HL-60 (cell line): Measurements from ENCODE around the gene PRDM12.
"Not testable (repeated sequence)": the region's sequence is repeated elsewhere in the genome, so short reads cannot be mapped to it uniquely, and the experiment has no call there.

ENCODE experiments used
- DNase-seq, 2 experiments: peaks; one replicate each; pipeline ENCODE4 v3.0.0-alpha.2; 2010 to 2020; ENCODE audit warnings: low read depth in 1 of 2, low spot score in 1 of 2
- H3K27ac ChIP-seq: fragments of 250-450 bp; sonication (Bioruptor Pico); replicated peaks from 2 replicates; pipeline ENCODE4 v1.5.1; 2020; ENCODE audit warnings: mild to moderate bottlenecking, moderate library complexity
- H3K27me3 ChIP-seq: fragments of 250-450 bp; sonication (Bioruptor Pico); 2 replicates; pipeline ENCODE4 v1.5.1; 2021; ENCODE audit warnings: mild to moderate bottlenecking, moderate library complexity; ENCODE audit not compliant: insufficient read depth, poor library complexity, severe bottlenecking
- H3K4me3 ChIP-seq: replicated peaks from 2 replicates; pipeline ENCODE4 v1.5.1; 2011; ENCODE audit warnings: mild to moderate bottlenecking, control low read depth, low read length; ENCODE audit not compliant: insufficient read depth
- GABPA ChIP-seq: IDR thresholded peaks from 2 replicates; pipeline ENCODE4 v1.6.1; 2012; ENCODE audit warnings: low read depth
- POLR2AphosphoS5 ChIP-seq: IDR thresholded peaks from 2 replicates; pipeline ENCODE4 v1.6.1; 2012; ENCODE audit warnings: low read depth
- SPI1 ChIP-seq: IDR thresholded peaks from 2 replicates; pipeline ENCODE4 v1.6.1; 2012; ENCODE audit warnings: low read depth, mild to moderate bottlenecking, borderline replicate concordance
- TF ChIP-seq, protein P1 (sequence below): IDR thresholded peaks from one replicate; pipeline ENCODE4 v1.5.1; 2011; ENCODE audit warnings: low read length, control low read depth, inconsistent platforms; ENCODE audit not compliant: insufficient read depth
- TF ChIP-seq, protein P2 (sequence below): IDR thresholded peaks from 2 replicates; pipeline ENCODE4 v1.6.1; 2012; ENCODE audit warnings: low read depth; ENCODE audit not compliant: insufficient replicate concordance

PRDM12 gene

DNA sequence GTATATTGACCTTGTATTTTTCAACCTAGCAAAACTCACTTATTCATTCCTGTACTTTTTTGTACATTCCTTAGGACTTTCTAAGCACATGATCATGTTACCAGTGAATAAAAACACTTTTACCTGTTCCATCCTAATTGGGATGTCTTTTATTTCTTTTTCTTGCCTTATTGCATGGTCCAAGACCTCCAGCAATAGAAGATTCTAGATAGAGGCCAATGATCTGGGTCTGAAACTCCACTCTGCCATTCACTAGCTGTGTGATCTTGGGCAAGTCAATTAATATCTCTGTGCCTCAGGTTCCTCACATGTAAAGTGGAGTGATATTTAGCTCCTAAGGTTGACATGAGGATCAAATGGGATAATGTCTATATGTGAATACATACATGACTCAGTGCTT is 20.7 kb downstream of the PRDM12 start:
- TF ChIP-seq POLR2AphosphoS5 (no peak), GABPA (no peak), SPI1 (no peak)
- TF ChIP-seq, protein P1, sequence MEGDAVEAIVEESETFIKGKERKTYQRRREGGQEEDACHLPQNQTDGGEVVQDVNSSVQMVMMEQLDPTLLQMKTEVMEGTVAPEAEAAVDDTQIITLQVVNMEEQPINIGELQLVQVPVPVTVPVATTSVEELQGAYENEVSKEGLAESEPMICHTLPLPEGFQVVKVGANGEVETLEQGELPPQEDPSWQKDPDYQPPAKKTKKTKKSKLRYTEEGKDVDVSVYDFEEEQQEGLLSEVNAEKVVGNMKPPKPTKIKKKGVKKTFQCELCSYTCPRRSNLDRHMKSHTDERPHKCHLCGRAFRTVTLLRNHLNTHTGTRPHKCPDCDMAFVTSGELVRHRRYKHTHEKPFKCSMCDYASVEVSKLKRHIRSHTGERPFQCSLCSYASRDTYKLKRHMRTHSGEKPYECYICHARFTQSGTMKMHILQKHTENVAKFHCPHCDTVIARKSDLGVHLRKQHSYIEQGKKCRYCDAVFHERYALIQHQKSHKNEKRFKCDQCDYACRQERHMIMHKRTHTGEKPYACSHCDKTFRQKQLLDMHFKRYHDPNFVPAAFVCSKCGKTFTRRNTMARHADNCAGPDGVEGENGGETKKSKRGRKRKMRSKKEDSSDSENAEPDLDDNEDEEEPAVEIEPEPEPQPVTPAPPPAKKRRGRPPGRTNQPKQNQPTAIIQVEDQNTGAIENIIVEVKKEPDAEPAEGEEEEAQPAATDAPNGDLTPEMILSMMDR: no peak
- TF ChIP-seq, protein P2, sequence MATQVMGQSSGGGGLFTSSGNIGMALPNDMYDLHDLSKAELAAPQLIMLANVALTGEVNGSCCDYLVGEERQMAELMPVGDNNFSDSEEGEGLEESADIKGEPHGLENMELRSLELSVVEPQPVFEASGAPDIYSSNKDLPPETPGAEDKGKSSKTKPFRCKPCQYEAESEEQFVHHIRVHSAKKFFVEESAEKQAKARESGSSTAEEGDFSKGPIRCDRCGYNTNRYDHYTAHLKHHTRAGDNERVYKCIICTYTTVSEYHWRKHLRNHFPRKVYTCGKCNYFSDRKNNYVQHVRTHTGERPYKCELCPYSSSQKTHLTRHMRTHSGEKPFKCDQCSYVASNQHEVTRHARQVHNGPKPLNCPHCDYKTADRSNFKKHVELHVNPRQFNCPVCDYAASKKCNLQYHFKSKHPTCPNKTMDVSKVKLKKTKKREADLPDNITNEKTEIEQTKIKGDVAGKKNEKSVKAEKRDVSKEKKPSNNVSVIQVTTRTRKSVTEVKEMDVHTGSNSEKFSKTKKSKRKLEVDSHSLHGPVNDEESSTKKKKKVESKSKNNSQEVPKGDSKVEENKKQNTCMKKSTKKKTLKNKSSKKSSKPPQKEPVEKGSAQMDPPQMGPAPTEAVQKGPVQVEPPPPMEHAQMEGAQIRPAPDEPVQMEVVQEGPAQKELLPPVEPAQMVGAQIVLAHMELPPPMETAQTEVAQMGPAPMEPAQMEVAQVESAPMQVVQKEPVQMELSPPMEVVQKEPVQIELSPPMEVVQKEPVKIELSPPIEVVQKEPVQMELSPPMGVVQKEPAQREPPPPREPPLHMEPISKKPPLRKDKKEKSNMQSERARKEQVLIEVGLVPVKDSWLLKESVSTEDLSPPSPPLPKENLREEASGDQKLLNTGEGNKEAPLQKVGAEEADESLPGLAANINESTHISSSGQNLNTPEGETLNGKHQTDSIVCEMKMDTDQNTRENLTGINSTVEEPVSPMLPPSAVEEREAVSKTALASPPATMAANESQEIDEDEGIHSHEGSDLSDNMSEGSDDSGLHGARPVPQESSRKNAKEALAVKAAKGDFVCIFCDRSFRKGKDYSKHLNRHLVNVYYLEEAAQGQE: no peak
- DNase-seq: no peak
- no peak overlapping the region for H3K27ac ChIP-seq

DNA sequence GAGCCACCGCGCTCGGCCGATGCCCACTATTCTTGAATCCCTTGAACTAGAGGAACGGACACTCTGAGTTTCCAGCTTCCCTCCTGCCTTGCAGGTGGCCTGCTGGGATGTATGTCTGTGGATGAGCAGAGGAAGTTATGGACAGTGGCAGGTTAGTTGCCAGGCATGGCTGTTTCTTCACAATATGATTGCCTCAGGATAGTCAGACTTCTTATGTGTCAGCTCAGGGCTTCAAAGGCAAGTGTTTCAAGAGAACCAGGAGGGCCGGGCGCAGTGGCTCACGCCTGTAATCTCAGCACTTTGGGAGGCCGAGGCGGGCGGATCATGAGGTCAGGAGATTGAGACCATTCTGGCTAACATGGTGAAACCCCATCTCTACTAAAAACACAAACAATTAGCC is 21.6 kb downstream of the PRDM12 start:
- not testable (repeated sequence) for DNase-seq, H3K27ac ChIP-seq, H3K27me3 ChIP-seq, H3K4me3 ChIP-seq

More for the DNA sequence above, 20.7 kb downstream of the PRDM12 start:
- H3K27me3 ChIP-seq: peaks cover 4% of the 10 kb centered on the region
- no peak overlapping the region for H3K4me3 ChIP-seq

DNA sequence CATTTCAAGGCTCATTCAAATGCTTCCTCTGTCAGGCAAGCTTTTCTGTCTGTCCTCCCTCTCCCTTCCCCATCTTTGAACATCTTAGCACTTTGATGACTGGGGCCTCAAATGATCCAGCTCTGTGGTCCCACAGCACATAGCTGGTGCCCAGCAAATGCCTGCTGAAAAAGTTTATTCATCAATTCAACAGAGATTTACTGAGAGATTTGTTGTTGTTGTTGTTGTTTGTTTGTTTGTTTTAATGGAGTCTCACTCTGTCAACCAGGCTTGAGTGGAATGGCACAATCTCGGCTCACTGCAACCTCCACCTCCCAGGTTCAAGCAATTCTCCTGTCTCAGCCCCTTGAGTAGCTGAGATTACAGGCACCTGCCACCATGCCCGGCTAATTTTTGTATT is 23.2 kb downstream of the PRDM12 start:
- TF ChIP-seq, protein P2: no peak
- TF ChIP-seq, protein P1: no peak
- no peak for TF ChIP-seq POLR2AphosphoS5
- TF ChIP-seq SPI1: no peak
- no peak for TF ChIP-seq GABPA
- no peak overlapping the region for H3K4me3 ChIP-seq
- H3K27ac ChIP-seq: no peak overlapping the region
- no peak for DNase-seq
- H3K27me3 ChIP-seq: no peaks in the 10 kb centered on the region

DNA sequence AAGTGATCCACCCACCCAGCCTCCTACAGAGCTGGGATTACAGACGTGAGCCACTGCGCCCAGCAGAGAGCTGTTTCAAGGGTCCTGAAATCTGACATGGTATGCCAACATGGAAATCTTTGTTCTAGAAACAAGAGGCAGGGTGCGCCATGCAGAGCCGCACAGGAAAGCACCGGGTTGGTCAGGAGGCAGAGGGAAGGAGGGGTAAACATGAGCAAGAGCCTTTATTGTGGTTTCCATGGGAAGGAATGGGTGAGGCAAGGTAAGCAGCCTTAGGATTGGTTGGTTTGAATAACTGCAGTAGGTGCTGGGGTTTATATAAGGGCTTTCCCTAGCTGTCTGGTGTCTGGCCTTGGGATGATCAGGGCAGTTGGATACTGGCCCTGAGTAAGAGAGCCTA is 23.7 kb downstream of the PRDM12 start:
- no peak for DNase-seq
- TF ChIP-seq POLR2AphosphoS5 (no peak), SPI1 (no peak), GABPA (no peak)
- TF ChIP-seq, protein P1: no peak
- TF ChIP-seq, protein P2: no peak
- Histone ChIP-seq H3K4me3 (no peak overlapping the region), H3K27ac (no peak overlapping the region), H3K27me3 (no peaks in the 10 kb centered on the region)
